GM19099 (cell line): ENCODE results near the gene APBA2.

ENCODE experiments used
- POLR2A ChIP-seq: IDR thresholded peaks from 3 replicates; pipeline ENCODE4 v1.6.1; 2011; ENCODE audit warnings: low read depth; ENCODE audit not compliant: insufficient read length; ENCODE audit errors: extremely low read depth

APBA2 gene

DNA sequence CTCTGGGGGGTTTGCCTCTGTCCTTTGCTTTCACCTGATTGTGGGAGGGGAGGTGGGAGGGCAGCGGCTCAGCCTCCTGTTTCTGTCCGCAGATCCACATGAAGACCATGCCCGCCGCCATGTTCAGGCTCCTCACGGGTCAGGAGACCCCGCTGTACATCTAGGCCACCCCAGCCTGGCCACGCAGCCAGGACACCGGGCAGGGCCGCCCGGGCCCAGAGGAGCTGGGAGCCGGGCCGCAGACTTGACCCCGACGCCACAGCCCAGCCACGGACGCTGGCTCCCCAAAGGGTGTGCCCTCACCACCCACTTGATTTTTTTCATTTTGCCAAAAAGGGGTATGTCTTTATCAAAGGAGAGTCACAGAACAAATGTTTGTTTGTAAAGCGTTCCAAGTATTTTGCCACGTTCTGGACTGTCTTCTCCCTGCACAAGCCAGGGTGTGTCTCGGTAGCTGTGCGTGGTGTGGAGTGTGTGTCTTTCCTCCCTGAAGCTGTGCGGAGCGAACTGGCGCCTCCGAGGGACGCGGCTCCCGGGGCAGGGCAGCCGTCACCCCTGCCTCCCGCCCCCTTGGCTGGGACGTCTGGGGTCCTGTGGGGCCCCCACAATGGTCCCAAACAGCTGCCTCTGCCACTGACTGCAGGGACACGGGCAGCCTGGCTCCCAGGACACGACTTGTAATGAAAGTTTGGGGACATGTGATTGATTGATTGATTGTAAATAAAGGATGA, 231.4 kb downstream of the APBA2 start:
- no peak for TF ChIP-seq POLR2A

DNA sequence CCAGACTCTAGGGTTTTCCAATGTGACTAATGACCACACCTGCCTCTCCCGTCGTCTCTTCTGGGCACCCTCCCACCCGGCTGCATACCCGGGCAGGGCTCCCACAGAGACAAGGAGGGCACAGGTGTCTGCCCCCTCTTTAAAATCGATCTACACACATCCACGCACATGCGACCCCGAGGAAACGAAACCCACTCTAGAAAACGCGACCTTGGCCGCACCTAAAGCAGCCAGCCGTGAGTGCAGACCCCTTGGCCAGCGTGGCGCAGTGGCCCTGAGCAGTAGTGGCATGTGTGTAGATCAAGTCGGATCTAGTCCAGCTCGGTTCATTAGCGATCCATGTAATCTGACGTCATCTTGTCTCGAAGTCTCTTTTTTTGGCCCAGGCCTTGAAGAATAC, 232.0 kb downstream of the APBA2 start:
- TF ChIP-seq POLR2A = no peak

DNA sequence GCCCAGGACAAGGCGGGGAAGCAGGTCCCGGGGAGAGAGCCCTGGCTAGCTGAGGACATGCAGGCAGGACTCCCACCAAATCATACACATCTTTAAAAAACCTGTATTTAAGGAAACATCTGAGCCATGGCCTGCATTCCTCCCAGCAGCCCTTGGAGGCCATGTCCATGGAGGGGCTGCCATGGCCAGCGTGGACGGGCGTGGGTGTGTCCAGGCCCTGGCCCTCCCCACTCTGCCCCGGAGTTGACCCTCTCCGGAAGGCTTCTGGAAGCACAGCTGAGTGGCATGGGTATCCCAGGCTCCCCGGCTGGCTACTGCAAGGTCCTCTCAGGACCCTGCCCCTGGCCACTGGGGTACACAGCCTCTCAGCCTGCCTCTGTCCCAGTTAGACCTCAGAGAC, 234.1 kb downstream of the APBA2 start:
- TF ChIP-seq POLR2A = no peak

DNA sequence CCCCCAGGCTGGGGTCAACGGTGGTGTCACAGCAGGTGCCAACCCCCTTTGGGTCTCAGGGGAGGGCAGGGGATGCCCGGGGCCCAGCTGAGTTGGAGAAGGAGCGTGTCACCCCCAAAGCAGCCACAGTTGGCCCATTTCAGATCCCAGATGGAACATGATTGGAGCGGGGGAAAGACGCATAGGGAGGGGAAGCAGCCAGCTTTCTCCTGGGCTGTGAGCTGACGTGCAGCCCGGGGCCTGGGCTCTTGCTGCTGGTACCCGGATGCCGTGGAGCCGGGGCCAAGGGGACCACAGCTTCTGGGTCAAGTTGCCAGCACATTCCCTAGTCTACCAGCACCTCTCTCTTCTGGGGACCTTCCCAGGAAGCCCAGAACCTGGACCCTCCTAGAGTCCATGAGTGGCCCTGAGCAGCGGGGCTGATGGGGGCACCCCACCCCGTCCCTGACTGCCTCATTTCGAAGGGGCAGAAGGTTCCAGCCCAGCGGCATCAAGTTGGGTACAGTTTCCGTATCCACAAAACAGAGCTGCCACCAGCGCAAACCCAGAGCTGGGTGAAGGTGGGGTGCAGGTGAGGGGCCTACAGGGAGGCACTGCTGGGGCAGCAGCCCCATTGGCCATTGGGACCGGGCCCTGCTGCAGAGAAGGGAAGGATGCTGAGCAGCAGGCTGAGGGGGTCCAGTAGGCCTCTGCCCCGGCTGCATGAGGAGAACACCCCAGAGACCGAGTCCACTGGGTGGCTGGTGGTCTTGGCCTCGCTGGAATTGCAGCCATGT, 235.0 kb downstream of the APBA2 start:
- no peak for TF ChIP-seq POLR2A

DNA sequence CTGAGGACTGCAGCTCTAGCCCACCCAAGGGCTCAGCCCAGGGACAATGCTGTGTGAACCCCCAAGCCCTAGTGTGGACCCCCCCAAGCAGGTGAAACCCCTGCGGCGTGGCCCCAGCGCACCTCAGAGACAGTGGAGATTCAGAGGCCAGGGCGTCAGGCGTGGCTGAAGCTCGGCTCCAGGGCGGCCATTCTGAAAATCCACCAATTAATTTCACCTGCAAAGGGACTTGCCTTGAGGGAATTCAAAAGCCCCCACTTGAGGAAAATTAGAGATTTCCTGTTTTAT, 235.5 kb downstream of the APBA2 start:
- TF ChIP-seq POLR2A = no peak

DNA sequence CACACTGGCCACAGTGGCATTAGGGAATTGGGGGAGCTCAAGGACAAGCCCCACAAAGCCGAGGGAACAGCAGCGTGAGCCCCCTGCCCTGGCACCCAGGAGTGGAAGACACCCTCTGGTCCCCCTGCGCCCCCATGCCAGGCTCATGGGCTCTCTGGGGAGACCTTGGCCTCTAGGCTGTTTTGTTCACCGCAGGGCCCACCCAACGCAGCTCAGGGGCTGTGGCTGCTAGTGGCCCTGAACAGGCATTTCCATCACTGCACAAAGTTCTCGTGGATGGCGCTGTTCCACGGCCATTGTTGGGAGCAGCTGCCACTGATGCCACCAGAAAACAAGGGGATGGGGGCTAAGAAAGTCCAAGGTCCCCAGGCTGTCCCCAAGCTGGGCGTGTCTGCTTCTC, 236.1 kb downstream of the APBA2 start:
- no peak for TF ChIP-seq POLR2A

DNA sequence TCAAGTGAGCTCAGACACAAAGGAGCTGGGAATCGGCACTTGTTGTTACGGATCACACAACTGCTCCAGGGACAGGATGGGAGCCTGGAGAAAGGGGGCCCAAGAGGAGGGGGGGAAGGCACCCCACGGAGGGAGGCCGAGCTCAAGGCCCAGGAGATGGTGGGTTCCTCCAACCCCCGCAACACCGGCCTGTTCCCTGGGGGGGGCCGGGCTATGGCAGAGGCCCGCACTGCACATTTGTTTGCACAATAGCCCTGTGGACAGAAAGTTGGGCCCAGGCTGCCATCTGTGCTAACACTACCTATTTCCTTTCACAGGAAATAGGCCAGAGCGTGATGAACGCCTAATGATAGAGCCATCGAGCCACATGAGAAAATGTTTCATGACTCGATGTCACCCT, 236.7 kb downstream of the APBA2 start:
- no peak for TF ChIP-seq POLR2A

DNA sequence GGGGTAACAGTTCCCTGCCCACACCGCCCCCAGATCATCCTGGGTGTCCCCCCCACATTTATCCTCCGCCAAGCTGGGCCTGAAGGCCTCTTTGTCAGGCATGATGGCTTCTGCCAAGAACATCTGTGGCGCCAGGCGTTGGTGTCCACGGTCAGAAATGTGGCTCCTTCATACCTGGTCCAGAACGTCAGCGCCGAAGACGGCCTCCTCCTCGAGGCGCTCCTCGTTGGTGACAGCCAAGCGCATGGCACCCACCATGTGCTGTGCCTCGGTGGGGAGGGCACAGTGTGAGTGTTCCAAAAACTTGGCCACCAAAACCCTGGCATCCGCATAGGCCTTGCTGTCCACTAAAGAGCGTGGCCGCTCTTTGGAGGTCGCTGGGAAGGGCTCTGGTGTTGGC, 237.4 kb downstream of the APBA2 start:
- TF ChIP-seq POLR2A = no peak

DNA sequence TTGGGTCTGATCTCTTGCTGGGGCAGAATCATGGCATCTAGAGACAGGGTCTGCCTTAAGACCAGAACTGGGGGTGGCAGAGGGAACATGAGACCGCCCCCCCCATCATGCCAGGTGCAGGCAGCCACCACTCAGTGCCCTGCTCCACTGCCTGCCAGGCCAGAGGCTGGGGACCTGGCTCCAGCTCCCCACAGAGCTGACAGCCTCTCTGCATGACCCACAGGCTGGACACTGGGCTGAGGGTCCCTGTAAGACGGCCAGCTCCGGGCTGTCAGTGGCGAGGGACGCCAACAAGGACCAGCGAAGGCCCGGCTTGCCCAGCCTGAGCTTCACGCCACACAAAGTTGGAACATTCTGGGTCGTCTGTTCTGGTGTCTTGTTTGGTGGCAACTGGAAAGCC, 238.2 kb downstream of the APBA2 start:
- no peak for TF ChIP-seq POLR2A

DNA sequence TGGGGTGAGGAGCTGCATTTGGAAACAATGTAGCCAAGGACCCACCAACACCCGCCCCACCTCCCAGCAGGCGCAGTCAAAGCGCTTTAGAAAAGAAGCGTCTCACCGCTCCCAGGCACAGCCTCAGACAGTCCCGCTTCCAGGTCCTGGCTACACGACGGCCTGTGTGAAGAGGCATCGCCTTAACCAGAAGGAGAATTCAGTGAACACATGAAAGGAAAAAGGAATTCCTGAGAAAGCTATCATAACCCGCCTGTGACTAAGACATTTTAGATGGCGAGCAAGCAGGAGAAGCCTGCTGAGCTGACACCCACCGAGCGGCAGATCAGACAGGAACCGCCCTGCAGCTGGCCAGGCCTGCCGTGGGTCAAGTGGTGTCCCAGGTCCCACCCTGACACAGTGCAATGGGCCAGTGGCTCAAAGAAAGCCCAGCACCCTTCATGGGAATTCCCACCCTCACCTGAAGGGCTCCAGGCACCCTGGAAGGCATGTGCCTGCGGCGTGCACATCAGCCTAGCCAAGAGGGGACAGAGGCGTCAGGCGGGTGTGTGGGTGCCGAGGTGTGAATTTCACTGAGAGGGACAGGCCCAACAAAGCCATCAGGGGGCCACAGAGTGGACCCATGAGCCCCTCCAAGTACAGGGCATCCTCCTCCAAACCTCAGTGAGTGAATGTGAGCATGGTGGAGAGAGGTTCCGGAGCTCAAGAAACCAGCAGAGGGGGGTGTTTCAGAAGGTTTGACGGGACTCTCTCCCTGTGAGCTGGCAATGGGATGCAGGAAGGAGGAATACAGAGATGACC, 239.0 kb downstream of the APBA2 start:
- TF ChIP-seq POLR2A = no peak

DNA sequence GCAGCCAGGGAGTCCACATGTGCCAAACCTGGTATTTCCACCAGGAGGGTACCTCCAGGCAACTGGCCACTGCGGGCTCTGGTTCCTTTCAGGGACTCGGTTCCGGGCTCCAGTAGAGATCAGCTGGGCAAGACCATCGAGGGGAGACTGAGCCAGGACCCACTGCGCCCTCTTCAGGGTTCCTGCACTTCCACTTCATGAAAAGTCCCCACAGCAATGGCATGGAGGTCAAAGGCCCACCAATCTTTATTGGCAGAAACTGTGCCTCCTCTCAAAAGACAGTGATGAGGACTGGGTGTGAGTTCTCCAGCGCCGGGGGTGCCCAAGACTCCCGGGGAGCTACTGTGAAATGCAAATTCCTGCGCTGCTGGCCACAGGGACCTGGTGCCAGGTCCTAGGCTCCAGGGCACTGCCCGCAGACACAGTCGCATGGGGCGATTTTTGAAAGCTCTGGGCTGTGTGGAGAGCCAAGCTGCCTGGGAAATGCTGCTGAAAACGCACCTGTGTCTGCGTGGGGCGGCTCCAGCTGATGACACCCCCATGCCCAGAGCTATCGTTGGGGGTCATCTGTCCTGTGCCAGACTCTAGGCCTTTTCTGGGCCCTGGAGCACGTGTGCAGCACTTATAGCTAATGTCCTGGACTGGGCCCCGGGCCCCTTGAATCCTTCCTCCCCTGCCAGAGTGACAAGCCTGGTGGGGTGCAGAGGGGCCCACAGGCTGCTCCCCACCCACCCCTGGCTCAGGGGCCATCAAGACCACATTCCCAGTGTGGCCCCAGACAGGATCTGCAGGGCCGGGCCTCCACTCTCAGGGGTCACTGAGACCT, 239.8 kb downstream of the APBA2 start:
- no peak for TF ChIP-seq POLR2A

DNA sequence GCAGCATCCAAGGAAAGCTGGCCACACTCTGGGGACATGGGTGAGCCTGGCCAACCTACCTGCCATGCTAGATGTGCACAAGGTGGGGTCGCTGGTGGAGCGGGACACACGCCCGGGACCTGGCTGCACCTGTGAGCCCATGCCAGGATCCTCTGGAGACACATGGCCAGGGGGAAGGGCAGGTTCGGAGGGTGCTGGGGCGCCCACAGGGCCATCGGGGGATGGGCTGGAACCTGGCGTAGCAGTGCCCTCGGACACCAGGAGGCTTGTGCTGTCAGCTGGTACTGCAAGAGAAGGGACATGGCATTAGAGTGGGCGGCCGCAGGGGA, 240.4 kb downstream of the APBA2 start:
- TF ChIP-seq POLR2A = no peak

DNA sequence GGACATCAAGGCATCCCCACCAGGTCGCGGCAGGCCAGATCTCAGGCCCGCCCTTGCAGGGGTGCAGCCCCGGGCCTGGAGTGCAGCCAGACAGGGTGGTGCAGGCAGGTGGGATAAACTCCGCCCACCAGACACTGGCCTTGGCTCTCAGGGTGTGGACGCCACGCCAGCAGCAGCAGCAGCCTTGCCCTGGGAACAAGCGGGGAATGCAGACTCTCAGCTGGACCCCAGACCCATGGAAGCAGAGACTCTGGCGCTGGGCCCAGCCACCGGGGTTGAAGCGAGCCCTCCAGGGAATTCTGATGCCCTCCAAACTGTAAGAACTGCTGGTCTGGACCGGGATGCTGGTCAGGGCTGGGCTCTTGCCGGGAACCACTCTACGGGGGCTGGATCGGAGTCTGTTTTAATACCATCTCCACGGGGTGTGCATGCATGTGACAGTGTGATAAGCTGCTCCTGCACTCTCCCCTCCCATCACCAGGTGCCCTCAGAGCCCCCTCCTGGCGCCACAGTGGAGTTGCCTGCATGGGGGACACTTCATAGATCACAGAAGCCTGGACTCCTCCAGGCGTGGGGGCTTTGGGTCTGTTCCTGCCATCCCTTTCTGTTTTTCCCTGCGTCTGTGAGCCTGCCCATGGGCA, 241.2 kb downstream of the APBA2 start:
- TF ChIP-seq POLR2A = no peak

DNA sequence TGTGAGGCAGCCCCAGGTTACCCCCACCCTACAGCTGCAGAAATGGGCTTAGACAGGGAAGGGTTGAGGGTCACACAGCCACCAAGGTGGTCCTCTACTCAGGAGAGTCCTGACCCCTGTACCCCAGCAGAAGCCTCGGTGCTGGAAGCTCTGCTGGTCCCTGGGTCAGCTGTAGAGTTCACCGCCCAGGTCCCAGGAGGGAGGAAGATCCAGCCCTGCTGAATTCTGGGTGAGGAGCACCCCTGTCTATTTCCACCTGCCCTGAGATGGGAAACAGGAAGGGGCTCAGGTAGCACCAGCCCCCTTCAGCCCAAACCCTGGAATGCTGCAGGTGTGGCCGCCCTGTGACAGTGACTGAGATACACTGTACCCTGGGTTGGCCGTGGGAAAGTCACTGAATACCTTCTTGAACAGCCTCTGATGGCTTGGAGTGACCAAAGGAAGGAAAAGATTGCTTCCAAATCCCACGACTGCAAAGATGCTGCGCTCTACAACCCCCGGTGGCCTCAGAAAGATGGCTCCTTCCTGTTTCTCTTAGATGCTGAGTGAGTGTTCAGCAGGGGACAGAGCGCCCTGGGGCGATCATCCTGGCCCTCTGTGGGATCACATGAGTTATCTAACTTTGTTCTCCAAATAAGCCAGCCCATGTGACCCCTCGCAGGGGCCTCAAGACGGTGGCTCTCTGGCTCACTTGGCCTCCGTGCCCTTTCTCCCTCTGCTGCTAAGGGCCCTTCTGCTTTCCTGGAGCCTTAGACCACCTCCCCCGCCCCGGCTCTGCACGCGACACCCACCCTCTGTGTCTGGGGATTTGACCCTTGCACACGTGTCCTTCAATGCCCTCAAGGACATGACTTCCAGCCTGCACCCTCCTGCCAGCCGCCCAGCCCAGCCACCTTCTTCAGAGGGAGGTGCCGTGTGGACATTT, 242.0 kb downstream of the APBA2 start:
- TF ChIP-seq POLR2A = no peak
